ENCODE data around the gene MTG2. TPM values are rescaled to one million over a fixed set of nuclear protein-coding genes. Genes with fewer than 3 reads are reported as not detected.

The MTG2 gene
- total and polyA plus RNA-seq, 4 donors: 5.3 to 55.3 (median 29.0) TPM

DNA sequence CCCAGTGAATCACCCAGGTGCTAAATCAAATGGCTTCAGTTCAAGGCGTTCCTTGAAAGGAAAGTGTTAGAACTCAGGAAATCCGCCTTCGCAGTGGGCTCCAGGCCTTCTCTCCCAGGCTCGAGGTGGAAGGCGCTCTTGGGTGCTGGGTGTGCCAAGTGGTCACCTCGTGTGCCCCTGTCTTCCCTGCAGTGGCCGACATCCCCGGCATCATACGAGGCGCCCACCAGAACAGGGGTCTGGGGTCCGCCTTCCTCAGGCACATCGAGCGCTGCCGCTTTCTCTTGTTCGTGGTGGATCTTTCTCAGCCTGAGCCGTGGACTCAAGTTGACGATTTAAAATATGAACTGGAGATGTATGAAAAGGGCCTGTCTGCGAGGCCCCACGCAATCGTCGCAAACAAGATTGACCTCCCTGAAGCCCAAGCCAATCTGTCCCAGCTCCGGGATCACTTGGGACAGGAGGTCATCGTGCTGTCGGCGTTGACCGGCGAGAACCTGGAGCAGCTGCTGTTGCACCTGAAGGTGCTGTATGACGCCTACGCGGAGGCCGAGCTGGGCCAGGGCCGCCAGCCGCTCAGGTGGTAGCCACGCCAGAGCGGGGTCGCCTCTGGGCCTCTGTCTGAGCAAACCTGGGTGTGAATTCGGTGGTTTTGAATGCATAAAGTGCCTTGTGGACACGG lies 17.8 kb downstream of the MTG2 start:
- intact Hi-C loops (cut with DNase I): no loop called here
- Histone ChIP-seq H3K27me3 (ENCODE audit: control insufficient read depth in 1 of 2, insufficient read depth in 2 of 2, low read length in 1 of 2) (no peaks in the 10 kb centered on the region), H3K4me1 (ENCODE audit: control insufficient read depth in 1 of 2, insufficient read depth in 2 of 2, low read length in 2 of 2) (no peaks in the 10 kb centered on the region), H3K4me3 (ENCODE audit: low read length in 2 of 2) (no peak overlapping the region), H3K36me3 (ENCODE audit: control insufficient read depth in 1 of 2, insufficient read depth in 2 of 2, low read length in 1 of 2) (peaks cover 0 to 8% of the 10 kb centered on the region in 2 donors), H3K27ac (ENCODE audit: low read depth in 1 of 2, low read length in 2 of 2) (no peak overlapping the region), H3K9me3 (ENCODE audit: control insufficient read depth, low read length) (no peaks in the 10 kb centered on the region)
- 95% methylated on average over 38 of the region's 38 CpGs for WGBS, 2 donors
- peak; percentile 38 to 62 for DNase-seq
- no peak for ATAC-seq (ENCODE audit: low FRiP score)

DNA sequence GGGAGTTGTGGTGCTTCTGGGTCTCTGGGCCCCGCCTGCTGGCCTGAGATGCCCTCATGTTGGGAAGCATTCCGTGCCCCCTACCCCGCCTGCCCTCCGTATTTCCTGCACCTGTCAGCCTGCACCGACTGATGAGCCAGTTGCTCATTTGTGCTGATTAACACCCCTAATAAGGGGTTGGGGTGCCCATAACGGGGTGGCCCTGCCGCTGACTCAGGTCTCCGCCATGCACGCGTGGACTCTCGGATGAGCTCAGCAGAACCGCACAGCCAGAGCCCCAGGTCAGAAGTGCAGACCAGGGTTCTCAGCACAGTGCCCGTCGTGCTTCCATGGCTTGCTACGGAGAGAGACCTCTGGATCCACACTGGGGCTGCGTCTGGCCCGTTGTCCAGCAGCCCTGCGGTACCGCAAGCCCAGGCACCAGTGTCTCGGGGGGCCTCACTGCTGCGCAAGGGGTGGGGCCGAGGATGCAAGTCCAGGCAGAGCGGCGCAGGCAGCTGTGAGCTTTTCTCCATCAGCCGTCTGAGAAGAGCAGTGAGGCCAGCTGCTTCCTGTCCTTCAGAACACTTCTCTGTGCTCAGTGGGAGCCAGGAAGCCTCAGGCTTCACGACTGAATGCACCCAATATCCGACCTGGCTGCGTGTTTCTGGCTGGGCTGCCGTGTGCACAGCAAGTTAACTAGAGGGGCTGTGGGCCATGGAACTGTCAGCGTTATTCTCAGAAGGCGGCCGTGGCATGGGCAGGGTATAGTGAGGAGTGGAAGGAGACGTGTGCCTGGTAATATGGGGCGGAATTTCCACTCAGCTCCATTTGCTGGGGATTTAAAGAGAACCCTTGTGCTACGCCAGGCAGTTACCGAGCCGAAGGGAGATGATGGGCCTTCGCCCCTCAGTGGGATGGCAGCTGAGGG lies 18.6 kb downstream of the MTG2 start:
- intact Hi-C loops (cut with DNase I): no loop called here
- no peaks in the 10 kb centered on the region for H3K27me3 ChIP-seq (ENCODE audit: control insufficient read depth in 1 of 2, insufficient read depth in 2 of 2, low read length in 1 of 2)
- no peak overlapping the region for H3K27ac ChIP-seq (ENCODE audit: low read depth in 1 of 2, low read length in 2 of 2)
- no peaks in the 10 kb centered on the region for H3K9me3 ChIP-seq (ENCODE audit: control insufficient read depth, low read length)
- H3K36me3 ChIP-seq (ENCODE audit: control insufficient read depth in 1 of 2, insufficient read depth in 2 of 2, low read length in 1 of 2): peaks cover 0 to 6% of the 10 kb centered on the region in 2 donors
- DNase-seq (peak; percentile 17 to 68), ATAC-seq (ENCODE audit: low FRiP score) (no peak)
- WGBS, 2 donors: 90 to 94% methylated on average over 38 of the region's 38 CpGs
- H3K4me3 ChIP-seq (ENCODE audit: low read length in 2 of 2): no peak overlapping the region
- H3K4me1 ChIP-seq (ENCODE audit: control insufficient read depth in 1 of 2, insufficient read depth in 2 of 2, low read length in 2 of 2): no peaks in the 10 kb centered on the region

DNA sequence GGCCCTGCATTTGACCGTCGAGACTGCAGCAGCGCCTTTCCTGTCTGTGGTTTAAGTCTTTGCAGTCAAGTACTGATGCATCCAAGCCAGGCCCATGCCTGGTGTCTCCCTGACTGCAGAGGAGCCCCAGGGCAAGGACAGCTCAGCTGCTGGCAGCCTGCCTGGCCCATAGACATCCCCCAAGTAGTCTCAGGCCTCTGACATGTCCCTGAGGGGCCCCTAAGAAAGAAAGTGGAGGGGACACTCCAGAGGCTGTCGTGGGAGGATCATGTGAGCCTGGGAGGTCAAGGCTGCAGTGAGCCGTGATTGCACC lies 19.2 kb downstream of the MTG2 start:
- intact Hi-C loops (cut with DNase I): no loop called here
- Histone ChIP-seq H3K27me3 (ENCODE audit: control insufficient read depth in 1 of 2, insufficient read depth in 2 of 2, low read length in 1 of 2) (no peaks in the 10 kb centered on the region), H3K36me3 (ENCODE audit: control insufficient read depth in 1 of 2, insufficient read depth in 2 of 2, low read length in 1 of 2) (peaks cover 0 to 6% of the 10 kb centered on the region in 2 donors), H3K9me3 (ENCODE audit: control insufficient read depth, low read length) (no peaks in the 10 kb centered on the region), H3K27ac (ENCODE audit: low read depth in 1 of 2, low read length in 2 of 2) (no peak overlapping the region), H3K4me3 (ENCODE audit: low read length in 2 of 2) (no peak overlapping the region), H3K4me1 (ENCODE audit: control insufficient read depth in 1 of 2, insufficient read depth in 2 of 2, low read length in 2 of 2) (no peaks in the 10 kb centered on the region)
- ATAC-seq (ENCODE audit: low FRiP score) (no peak), DNase-seq (peak; percentile 11 to 39)
- 66 to 96% methylated on average over 5 of the region's 5 CpGs for WGBS, 2 donors

DNA sequence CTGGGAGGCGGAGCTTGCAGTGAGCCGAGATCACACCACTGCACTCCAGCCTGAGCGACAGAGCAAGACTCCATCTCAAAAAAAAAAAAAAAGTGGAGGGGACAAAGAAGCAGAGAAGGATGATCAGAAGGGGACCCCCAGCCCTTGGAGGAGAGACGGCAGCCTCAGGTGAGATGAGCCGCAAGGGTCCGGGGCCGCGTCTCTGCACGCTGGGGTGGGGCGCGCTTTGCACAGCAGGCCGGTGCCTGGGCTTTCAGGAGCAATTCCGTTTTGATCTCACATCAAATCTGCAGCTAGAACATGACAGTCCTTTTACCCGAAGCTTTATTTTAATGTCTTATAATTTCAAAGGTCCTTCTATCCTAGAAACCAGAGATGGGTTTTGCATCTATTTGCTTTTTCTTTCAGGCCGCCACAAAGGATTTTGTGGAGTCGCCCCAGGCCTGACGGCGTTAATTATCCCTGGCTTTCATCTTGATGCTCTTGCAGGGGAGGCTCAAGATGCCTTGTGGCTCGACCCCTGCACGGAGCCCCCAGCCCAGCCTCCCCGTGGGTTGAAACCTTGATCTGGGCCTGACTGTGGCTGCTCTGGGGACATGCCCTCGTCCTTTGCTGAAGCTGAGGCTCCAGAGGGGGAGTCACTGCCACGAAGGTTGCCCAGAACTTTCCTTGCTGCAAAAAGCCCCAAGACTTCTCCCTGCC lies 20.0 kb downstream of the MTG2 start:
- peaks cover 0 to 6% of the 10 kb centered on the region in 2 donors for H3K36me3 ChIP-seq (ENCODE audit: control insufficient read depth in 1 of 2, insufficient read depth in 2 of 2, low read length in 1 of 2)
- no peaks in the 10 kb centered on the region for H3K27me3 ChIP-seq (ENCODE audit: control insufficient read depth in 1 of 2, insufficient read depth in 2 of 2, low read length in 1 of 2)
- H3K4me1 ChIP-seq (ENCODE audit: control insufficient read depth in 1 of 2, insufficient read depth in 2 of 2, low read length in 2 of 2): no peaks in the 10 kb centered on the region
- H3K27ac ChIP-seq (ENCODE audit: low read depth in 1 of 2, low read length in 2 of 2): no peak overlapping the region
- ATAC-seq (ENCODE audit: low FRiP score) (no peak), DNase-seq (peak; percentile 35 to 63)
- WGBS, 2 donors: 81 to 87% methylated on average over 23 of the region's 23 CpGs
- H3K4me3 ChIP-seq (ENCODE audit: low read length in 2 of 2): no peak overlapping the region
- intact Hi-C loops (cut with DNase I): no loop called here
- H3K9me3 ChIP-seq (ENCODE audit: control insufficient read depth, low read length): no peaks in the 10 kb centered on the region

DNA sequence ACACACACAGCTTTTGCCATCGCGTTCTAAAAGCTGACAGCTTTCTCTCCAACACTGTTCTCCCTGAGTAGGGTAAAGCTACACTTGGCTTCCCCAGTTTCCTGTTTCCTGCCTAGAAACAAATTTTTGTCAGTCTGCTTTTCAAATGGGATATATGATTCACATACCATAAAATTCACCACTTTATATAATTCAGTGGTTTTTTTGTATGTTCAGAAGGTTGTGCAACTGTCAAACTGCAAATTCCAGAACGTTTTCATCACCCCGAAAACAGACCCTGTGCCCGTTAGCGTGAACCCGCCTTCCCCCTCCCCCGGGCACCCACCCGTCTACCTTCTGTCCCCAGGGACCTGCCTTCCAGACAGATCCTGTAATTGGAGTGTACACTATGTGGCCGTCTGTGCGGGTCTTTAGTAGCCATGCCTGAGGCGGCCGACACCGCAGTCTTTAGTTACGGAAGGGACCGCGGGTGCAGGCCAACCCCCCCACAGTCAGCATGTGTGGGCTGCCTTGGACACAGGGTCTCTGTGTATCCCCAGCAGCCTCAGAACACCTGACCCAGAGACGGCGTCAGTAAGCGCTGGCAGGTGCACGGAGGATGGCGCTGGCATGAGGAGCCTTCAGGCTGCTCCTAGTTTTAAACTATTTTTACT lies 20.7 kb downstream of the MTG2 start:
- H3K4me1 ChIP-seq (ENCODE audit: control insufficient read depth in 1 of 2, insufficient read depth in 2 of 2, low read length in 2 of 2): no peaks in the 10 kb centered on the region
- ATAC-seq (ENCODE audit: low FRiP score): no peak
- H3K27me3 ChIP-seq (ENCODE audit: control insufficient read depth in 1 of 2, insufficient read depth in 2 of 2, low read length in 1 of 2): no peaks in the 10 kb centered on the region
- 53 to 57% methylated on average over 22 of the region's 22 CpGs for WGBS, 2 donors
- H3K27ac ChIP-seq (ENCODE audit: low read depth in 1 of 2, low read length in 2 of 2): no peak overlapping the region
- peaks cover 0 to 6% of the 10 kb centered on the region in 2 donors for H3K36me3 ChIP-seq (ENCODE audit: control insufficient read depth in 1 of 2, insufficient read depth in 2 of 2, low read length in 1 of 2)
- DNase-seq: peak; percentile 45 to 48
- no peak overlapping the region for H3K4me3 ChIP-seq (ENCODE audit: low read length in 2 of 2)
- intact Hi-C loops (cut with DNase I): no loop called here
- H3K9me3 ChIP-seq (ENCODE audit: control insufficient read depth, low read length): no peaks in the 10 kb centered on the region

DNA sequence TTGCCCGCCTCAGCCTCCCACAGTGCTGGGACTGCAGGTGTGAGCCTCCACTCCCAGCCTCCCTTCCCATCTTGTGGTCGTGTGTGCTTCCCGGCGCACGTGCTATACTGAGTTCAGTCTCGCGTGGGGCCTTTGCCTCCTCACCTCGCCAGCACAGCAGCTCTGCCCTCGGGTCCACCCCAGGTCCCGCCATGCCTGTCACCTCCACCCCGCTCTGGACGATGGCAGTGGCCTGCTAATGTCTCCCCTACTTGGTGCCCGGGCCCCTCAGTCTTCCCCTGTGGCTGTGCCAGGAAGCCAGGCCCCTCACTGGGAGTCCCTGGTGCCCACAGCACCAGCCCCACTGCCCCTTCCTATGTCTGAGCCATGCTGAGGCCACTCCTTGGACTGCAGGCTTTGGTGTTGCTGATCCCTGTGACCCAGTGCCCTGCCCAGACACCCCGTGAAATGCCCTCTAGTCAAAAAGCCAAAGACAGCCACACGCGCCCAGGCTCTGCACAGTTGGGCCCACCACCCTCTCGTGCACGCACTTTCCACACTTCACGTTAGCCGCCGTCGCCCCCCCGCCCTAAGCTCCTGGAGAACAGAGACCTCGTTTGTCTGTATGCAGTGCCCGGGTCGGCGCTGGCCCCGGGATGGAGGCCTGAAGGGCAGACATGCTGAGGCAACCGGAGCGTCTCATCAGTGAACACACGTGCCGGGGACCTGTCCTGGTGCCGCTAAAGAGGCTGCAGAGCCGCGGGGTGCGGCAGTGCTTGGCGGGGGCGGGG lies 23.0 kb downstream of the MTG2 start:
- H3K4me3 ChIP-seq (ENCODE audit: low read length in 2 of 2): no peak overlapping the region
- no peak overlapping the region for H3K27ac ChIP-seq (ENCODE audit: low read depth in 1 of 2, low read length in 2 of 2)
- no peaks in the 10 kb centered on the region for H3K27me3 ChIP-seq (ENCODE audit: control insufficient read depth in 1 of 2, insufficient read depth in 2 of 2, low read length in 1 of 2)
- peak; percentile 45 to 75 for DNase-seq
- H3K9me3 ChIP-seq (ENCODE audit: control insufficient read depth, low read length): no peaks in the 10 kb centered on the region
- peaks cover 0 to 3% of the 10 kb centered on the region in 2 donors for H3K36me3 ChIP-seq (ENCODE audit: control insufficient read depth in 1 of 2, insufficient read depth in 2 of 2, low read length in 1 of 2)
- intact Hi-C loops (cut with DNase I): no loop called here
- no peak for ATAC-seq (ENCODE audit: low FRiP score)
- WGBS, 2 donors: 92 to 94% methylated on average over 38 of the region's 38 CpGs
- no peaks in the 10 kb centered on the region for H3K4me1 ChIP-seq (ENCODE audit: control insufficient read depth in 1 of 2, insufficient read depth in 2 of 2, low read length in 2 of 2)

DNA sequence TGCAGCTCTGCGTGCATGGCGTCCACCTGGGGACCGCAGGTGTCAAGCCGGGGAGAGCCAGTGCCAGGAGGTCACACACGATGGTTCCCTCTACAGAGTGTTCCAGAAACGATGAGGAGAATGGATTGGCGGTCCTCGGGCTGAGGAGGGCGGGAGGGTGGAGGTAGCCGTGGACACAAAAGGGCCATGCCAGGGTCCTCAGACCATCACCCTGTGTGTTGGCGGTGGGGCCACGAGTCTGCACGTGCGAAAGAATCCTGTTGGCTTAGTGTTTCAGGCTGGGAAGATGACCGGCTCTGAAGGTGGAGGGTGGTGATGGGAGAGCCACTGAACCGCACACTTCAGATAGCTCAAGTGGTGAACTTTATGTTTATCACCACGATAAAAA lies 23.6 kb downstream of the MTG2 start:
- no peak for ATAC-seq (ENCODE audit: low FRiP score)
- 85 to 92% methylated on average over 17 of the region's 17 CpGs for WGBS, 2 donors

More for the DNA sequence above, 23.6 kb downstream of the MTG2 start:
- Histone ChIP-seq H3K27me3 (ENCODE audit: control insufficient read depth in 1 of 2, insufficient read depth in 2 of 2, low read length in 1 of 2) (no peaks in the 10 kb centered on the region), H3K27ac (ENCODE audit: low read depth in 1 of 2, low read length in 2 of 2) (no peak overlapping the region), H3K4me3 (ENCODE audit: low read length in 2 of 2) (no peak overlapping the region), H3K9me3 (ENCODE audit: control insufficient read depth, low read length) (no peaks in the 10 kb centered on the region), H3K4me1 (ENCODE audit: control insufficient read depth in 1 of 2, insufficient read depth in 2 of 2, low read length in 2 of 2) (no peaks in the 10 kb centered on the region), H3K36me3 (ENCODE audit: control insufficient read depth in 1 of 2, insufficient read depth in 2 of 2, low read length in 1 of 2) (peaks cover 0 to under 1% of the 10 kb centered on the region in 2 donors)
- intact Hi-C loops (cut with DNase I): no loop called here
- peak in 1 of 2 donors; percentile 14 for DNase-seq
